HG03060 (cell line): Measurements from ENCODE around the gene NAALADL2.

ENCODE experiments used
- ATAC-seq: cut with Tn5 transposase; IDR thresholded peaks from one replicate; pipeline ENCODE4 v1.9.1; 2021; ENCODE audit warnings: low read depth, moderate number of reproducible peaks; ENCODE audit not compliant: unreplicated experiment

The NAALADL2 gene

DNA sequence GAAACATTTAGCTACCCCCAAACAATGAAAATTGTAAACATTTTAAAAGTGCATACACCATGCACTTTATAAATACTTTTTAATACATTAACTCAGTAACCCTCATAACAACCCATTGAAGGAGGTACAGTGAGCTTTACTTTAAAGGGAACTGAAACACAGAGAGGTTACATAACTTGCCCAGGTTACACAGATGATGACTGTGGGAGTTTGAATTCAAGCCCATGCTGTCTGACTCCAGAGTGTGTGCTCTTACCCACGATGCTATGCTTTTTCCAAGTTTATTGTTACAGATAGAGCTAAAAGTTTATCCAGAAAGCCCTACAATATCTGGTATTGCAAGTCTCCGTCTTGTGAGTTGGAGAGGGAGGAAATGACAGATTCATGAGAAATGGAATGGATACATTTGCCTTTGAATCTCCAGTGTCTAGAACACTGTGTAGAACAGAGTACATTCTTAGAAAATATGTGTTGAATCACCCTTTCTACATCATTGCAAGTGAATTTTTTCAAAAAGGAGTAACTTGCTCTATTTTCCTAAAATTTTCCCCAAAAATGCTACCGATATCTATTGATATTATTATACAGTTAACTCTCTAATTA lies 428.3 kb downstream of the NAALADL2 start:
- ATAC-seq, result peak; percentile 99

DNA sequence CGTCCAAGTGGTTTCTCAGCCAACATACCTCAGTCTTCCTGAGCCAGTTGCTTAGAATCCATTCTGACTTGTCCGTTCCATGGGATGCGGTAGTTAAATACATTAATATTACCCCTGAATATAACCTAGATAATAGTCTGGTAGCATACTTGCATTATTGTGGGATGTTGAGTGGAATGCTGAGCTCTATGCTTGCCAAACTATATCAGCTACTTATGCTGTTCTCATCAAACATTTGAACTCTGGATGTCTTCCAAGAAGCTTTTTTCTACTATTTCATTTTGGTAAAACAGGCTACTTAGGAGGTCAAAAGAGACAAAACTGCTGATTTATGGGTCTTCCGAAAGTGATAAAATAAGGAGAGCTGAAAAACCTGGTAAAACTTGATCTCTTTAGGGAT lies 429.5 kb downstream of the NAALADL2 start:
- ATAC-seq, result no peak

DNA sequence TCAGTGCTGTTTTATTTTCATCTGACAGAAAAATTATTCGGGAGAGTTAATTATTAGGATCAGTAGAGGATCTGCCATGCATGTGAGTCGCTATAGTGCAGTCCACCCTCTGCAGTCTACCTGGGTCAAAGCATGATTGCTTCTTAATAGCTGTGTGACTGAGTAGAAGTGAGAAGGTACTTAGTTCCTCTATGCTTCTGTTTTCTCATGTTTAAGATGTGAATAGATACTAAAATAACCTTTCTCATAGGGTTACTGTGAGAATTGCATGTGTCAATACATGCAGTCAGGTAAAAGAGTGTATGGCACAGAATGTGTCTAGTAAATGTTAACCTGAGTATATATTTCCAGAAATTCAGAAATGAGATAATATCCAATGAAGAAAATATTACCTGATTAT lies 435.7 kb downstream of the NAALADL2 start:
- peak; percentile 66 for ATAC-seq

DNA sequence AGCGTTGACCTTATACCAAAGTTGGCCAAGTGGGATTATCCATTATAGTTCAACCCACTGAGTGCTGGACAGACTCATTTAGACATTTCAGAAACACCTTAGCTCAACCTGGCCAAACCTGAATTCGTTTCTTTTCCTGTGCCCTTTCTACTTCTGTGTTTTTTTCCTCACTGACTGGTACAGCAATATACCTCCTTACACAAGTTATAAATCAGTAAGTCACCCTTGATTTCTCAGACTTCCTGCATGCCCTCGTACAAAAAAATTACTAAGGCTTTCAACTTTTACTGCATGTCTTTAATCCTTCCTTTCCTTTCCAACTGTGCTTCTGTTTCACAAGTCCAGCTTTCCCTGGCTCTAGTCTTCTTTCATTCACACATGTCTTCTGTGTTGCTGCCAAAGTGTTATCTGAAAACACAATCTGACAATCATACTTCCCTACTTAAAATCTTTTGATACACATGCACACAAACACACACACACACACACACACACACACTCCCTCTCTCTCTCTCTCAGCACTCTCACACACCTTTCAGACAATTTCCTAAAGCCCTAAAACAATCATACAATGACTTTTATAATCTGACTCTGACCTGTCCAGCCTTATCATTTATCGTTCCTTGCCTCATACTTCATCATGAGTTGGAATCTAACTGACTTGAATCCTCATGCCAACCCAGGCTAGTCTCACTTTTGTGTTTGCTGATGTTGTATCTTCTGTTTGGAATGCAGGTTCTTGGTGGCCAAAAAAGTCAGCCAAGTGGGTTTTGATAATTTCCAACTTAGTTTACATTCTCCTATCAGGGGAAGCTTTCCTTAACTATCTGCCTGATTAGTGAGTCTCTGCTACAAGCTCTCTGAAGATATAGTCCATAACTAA lies 436.4 kb downstream of the NAALADL2 start:
- peak; percentile 14 for ATAC-seq

DNA sequence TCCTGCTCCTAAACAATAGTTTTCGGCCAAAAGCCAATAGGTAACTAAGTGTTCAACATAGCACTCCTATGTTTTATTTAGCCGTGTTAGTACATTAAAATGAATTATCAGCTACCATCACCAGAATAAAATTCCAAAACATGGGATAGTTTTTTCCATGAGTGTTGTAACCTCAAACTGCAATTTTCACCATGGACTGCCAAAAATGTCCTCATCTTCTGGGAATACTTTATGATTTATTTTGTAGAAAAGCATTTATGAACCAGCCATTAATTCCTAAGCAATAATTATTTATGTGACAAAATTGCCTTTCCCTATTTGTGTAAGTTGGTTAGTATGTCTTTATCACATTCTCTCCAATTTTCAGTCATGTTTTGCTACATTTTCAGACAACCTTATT lies 438.1 kb downstream of the NAALADL2 start:
- ATAC-seq, result no peak

DNA sequence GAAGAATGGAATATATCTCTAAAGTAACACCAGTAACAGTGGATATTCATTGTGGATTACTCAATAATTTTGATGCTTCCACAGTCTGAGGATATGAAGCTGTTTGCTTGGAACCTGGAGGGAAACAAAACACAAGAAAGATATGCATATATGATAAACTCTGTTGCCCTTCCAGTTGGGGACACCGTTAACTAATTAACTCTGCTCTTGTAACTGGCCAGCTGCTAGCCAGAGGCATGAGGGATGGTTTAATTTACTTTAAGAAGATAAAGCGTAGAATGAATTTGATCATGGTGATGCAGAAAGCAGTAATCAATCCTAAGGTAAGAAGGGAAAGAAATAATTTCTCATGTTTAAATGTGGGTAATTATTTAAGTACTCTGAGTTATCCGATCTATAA lies 442.6 kb downstream of the NAALADL2 start:
- no peak for ATAC-seq

DNA sequence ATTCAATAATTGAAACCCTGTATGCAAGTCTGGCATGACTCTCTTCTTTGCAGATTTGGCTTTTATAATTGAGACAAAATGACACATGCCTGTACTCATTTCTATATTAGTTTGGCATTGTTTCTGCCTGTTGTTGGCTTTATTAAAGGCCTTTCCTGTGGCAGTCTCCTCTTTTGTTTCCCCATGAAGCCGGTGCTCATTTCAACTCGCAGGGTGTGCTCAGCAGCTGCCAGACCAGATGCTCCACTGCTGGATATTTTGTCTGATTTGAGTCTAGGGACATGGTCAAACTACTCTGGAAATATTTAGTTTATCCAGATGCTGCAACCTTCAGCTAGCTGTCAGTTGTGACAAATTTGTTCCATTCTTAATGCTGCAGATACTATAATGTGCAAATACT lies 445.3 kb downstream of the NAALADL2 start:
- ATAC-seq, result no peak

DNA sequence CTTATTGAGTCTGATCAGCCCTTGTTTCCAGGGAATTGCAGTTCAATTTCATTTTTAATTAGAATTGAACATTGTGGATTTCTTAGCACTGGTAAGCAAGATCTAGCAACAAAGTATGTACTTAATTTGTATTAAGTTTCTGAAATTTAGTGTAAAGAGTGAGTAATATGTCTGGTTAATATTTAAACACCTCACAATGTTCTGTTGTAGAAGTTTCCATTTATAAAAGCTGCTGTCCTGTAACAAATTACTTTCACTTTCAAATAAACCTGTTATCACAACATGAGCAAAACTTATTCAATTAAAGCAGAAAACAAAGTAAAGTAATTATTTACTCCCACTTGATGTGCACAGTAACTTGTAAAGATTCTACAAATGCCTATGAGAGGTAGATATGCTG lies 448.5 kb downstream of the NAALADL2 start:
- ATAC-seq, result peak; percentile 57

DNA sequence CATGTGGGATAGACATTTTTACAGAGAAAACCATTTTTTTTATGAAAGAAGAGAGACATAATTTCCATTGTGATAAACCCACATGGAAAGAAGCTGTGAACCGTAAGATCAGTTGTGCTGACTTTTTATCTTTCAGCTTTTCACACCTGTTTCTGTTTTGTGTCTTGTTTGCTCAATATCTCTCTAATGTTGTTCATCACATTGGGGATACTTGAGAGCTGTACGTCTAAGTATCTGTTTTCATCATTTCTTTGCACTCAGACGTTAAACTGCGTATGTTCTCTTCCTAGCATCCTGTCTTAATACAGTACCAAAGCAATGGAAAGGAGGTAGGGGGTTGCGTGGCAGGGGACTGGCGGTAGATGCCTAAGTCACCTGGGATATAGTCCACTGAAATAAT lies 449.0 kb downstream of the NAALADL2 start:
- ATAC-seq, result peak; percentile 8

DNA sequence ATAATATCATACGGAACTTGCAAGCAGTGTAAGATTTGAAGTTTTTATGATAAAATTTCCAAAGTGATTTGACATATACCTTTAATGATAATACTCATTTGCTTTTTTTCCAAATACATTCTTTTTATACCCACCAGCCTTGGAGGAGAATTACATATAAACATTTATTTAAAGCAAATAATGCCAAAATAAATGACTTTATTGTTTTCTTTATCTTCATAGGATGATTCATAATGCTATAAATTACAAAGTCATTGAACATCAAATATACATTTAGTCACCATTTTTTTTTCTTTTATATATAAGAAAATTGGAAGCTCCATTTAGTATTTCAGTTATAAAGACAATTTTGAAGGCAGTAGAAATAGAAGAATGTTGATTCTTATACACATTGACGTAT lies 450.9 kb downstream of the NAALADL2 start:
- ATAC-seq, result no peak

DNA sequence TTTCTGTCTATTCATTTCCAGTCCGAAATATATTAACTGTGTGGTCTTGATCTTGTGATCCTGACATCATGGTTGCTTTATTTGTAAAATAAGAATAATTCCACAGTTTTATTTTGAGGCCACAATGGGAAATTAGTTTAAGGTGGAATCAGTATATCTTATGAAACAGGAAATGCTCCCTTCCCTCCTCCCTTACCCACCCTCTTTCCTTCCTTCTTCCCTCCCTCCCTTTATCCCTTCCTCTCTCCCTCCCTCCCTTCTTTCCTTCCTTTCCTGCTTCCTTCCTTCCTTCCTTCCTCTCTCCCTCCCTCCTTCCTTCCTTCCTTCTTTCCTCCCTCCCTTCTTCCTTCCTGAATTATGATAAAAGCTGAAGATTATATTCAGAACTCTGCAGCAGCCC lies 452.3 kb downstream of the NAALADL2 start:
- no peak for ATAC-seq

DNA sequence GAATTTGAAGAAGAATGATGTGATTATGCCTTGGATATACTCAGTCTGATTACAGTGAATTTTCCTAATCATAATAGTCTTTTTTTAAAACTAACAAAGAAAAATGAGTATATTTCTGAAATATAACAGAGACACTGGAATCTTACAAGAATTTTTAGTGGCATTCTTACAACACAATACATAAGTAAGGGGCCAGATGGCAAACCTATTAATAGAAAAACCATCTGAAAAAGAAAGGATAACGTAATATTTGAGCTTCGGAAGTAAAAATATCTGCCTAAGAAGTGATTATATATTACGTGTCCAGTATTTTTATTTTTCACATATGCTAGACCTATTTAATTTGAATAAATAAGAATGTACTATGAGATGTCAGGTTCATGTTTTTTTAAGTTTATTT lies 452.8 kb downstream of the NAALADL2 start:
- no peak for ATAC-seq

DNA sequence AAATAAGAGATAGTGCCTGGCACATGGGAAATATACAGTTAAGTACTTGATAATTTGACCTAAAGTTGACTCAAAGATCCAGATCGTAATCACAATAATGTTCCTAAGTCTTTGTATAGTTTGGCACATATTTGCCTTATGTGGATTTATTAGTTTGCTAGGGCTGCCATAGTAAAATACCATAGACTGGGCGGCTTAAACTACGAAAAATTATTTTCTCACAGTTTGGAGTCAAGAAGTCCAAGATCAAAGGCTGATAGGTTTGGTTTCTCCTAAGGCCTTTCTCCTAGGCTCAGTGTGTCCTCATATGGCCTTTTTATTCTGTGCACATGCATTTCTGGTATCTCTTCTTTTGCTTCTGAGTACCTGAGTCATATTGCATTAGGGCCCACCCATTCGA lies 453.7 kb downstream of the NAALADL2 start:
- ATAC-seq, result no peak

DNA sequence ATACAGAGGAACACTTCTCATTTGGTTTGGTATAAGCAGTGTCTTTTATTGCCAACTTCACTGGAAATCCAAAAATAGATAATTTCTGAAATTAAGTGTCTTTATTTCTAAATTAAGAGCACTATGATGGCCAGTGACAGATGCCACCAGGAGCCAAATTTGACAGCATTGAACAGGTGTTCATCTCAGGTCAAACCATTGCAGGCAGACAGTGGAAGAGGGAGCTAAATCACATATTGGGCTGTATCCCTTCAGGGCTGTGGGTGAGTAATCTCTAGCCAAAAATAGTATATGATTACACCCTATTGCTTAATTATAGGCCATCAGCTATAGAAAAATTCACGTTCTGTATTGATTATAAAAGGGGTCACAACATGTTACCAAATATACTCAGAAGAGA lies 457.7 kb downstream of the NAALADL2 start:
- ATAC-seq, result no peak

DNA sequence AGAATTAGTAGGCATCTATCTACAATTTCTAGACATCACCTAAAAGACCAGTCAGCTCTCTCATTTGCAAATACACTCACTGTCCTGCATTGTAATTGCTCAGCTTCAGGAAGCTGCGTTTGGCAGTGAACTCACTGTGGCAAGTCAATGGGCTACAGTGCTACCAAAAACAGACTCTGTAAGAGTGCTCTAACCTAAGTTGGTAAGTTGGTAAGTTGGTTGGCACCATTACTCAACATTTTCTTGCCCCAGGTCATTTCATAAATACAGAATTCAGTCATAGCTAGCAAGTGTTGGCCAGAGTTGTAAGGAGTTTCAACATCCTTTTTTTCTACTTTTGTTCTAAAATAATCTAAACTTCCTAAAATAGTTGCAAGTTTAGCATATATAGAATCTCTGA lies 466.3 kb downstream of the NAALADL2 start:
- ATAC-seq, result no peak

DNA sequence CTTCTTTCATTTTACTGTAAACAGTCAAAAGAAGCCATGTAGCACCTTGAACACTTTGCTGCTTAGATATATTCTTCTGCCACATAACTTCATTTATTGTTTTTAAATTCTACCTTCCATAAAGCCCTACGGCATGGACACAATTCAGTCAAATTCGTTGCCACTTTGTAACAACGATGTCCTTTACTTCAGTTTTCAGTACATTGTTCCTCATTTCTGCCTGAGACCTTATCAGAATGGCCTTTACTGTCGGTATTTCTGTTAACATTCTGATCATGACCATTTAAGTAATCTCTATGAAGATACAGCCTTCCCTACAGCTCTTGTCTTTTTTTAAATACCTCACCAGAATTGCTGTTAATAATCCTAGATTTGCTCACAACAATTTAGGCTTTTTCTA lies 466.9 kb downstream of the NAALADL2 start:
- ATAC-seq, result no peak

DNA sequence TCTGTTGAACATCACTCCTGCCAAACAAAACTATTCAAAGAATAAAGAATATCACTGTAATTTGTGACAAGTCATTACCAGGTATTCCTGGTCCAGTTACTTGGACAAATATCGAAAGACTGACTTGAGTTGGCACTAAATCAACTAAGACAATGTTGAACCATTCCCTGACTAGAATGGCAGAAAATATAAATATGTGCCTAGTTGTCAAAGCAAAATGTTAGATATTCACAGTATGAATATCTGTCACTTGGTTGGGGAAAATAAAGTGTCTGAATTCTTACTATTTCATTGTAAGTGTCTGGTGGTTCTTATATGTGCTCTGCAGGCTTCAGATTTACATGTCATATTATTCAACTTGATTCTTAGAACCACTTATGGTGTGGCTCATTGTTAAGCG lies 470.2 kb downstream of the NAALADL2 start:
- ATAC-seq, result no peak

DNA sequence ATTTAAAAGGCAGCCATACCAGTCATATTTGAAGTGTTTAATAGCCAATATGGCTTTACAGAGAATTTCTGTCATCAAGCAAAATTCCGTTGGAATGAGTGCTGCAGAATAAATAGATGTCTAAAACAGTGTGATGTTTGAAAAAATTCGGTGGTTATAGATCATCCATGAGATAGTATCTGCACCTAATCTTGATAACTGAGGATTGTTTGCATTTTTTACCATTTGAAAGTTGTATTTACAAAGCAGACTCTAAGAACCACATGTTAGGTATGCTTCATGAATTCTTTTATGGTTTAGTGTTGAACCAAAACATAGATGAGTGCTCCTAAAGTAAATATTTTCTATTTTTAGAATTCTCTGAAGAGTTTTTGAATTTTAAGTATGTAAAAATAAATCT lies 476.1 kb downstream of the NAALADL2 start:
- ATAC-seq, result no peak

DNA sequence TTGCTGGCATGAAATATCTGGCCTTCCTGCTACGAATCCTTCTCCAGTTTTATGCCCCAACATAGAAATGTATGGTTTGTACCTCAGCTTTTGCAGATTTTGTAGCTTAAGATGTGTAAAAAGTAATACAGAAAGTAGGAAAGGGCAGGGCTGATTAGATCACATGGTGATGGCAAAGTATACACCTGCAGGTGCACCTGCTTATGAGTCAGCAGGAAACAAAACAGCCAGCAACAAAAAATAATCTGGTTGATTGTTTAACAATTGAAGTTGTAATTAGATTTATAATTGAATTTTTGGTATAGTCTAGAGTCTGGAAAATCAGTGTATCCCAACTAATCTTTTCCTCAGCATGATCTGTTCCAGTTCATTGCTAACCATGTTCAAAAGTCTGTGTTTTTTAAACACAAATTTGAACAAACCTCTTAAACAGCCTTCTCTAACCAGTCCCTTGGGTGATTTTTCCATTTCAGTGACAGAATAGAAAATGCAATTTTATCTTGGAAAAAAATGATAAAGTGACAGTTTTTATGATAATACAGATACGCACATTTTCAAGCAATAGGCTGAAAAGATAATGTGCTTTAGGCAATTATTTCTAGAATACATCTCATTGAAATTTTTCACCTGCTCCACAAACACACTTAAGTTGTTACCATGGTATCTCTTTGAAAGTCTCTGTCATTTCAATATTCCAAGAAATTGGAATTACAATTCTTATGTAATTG lies 477.4 kb downstream of the NAALADL2 start:
- no peak for ATAC-seq

DNA sequence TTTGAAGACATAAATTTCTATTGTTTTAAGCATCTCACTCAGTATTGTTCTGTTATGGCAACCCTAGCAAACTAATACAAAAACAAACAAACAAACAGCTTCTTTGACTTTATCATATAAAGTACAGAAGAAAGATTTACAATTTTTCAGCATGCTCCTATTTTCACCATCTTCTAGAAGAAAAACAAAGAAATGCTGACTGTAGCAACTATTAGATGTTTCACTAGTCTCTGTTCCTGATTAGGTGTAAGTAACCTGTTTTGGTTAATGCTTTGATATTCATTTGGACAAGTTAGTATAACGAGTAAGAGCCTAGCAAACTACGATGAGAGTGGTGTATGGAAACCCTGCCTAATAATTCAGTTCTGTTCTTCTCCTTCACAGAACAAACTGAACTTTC lies 478.5 kb downstream of the NAALADL2 start:
- ATAC-seq, result no peak

DNA sequence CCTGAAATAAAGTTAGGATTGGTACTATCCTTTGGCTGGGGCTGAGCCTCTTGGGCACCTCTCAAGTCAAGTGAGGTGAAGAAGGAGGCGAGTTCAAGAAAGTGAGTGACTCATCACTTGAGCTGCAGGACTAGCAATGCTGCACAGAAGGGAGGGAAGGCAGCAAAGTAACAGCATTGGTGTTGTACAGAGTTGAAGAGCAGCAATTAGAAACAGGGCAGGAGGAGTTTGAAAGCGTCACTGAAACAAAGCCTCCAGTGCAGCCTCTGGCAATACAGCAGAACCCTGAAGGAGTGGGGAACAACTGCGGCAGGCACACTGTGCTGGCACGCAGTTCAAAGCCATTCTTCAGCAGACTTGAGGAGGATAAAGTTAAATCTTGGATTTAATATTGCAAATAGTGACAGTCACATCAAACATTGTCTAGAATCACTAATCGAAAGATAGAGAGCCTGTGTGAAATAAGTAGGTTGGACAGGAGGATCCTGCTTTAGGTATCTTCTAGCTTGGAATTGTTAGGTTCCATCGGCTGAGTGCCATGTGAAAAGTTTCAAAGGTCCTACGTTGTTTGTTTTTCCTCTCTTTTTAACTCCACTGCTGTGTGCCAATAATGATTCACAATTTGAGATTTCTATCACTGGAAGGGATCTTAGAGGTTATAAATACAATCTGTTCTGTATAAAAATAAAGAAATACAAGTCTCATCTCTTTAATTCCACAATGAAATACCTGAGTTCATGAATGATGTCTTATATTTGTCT lies 479.8 kb downstream of the NAALADL2 start:
- ATAC-seq, result no peak
